GM23338 (cell line): ENCODE data around the gene ZNF519.

Experiments
- CTCF ChIP-seq, 2 experiments: fragments of 200-600 bp in 1 of 2; sonication (generic) in 1 of 2; conservative IDR thresholded peaks; 2 replicates each; pipeline versions ENCODE4 v1.5.1 to v1.6.1; 2016 to 2017; ENCODE audit warnings: antibody characterized with exemption in 2 of 2, low read depth in 2 of 2, mild to moderate bottlenecking in 2 of 2, moderate library complexity in 1 of 2
- REST ChIP-seq: IDR thresholded peaks from one replicate; pipeline ENCODE4 v1.6.1; 2018; ENCODE audit warnings: antibody characterized with exemption; ENCODE audit not compliant: unreplicated experiment

GRCh38 chr18:14100503-14101286, 31.5 kb downstream of the ZNF519 start:
- TF ChIP-seq CTCF (conservative IDR thresholded peaks at IDR 0.05; ENCODE audit: low read depth in 2 of 2) (no peak), REST (no peak)
